ENCODE measurements around the gene OR52A1. TPM values are rescaled to one million over a fixed set of nuclear protein-coding genes. Genes with fewer than 3 reads are reported as not detected.
"Not testable (repeated sequence)": the region's sequence is repeated elsewhere in the genome, so short reads cannot be mapped to it uniquely, and the experiment has no call there.

OR52A1 gene
- total RNA-seq: not detected

DNA sequence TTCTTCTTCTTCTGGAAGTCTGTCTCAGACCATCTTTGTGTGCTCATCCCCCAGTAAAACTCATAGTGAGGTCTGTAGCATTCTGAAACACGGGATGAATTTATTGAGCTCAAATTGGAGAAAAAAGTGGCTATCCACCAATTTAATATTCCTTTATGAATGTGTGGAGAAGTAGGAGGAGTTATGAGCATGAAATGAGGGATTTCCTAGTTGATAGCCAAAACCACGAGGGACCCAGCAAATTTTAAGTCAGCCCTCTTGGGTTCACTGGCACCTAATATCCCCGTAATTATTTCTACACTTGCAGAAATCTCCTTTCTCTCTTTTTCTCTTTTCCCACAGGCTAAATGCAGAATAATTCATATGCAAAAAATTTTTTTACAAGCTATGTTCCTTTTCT, at the start of gene OR52A1:
Gene OR52A1, minus strand, starts transcription at position 101 of the 400 bp plus-strand sequence. CDS start 2,388 bp downstream, outside the sequence.
- H3K4me1 Mint-ChIP-seq: no peaks in the 10 kb centered on the region
- no peaks in the 10 kb centered on the region for H3K36me3 Mint-ChIP-seq (ENCODE audit: low read depth)
- H3K9me3 Mint-ChIP-seq: no peaks in the 10 kb centered on the region
- H3K27ac Mint-ChIP-seq: no peak within 1 kb of the TSS
- DNase-seq: no peak
- H3K4me3 Mint-ChIP-seq: no peak within 1 kb of the TSS
- no peaks in the 10 kb centered on the region for H3K27me3 Mint-ChIP-seq
- ChIA-PET POLR2A (no interaction called here), CTCF (no interaction called here)

GRCh38 chr11:5203366-5203765, 48.8 kb upstream of the OR52A1 start:
- Mint-ChIP-seq H3K4me1 (no peaks in the 10 kb centered on the region), H3K27ac (no peak overlapping the region), H3K9me3 (no peaks in the 10 kb centered on the region), H3K4me3 (no peak overlapping the region), H3K36me3 (ENCODE audit: low read depth) (no peaks in the 10 kb centered on the region), H3K27me3 (no peaks in the 10 kb centered on the region)
- CTCF ChIA-PET: no interaction called here
- POLR2A ChIA-PET: no interaction called here
- no peak for DNase-seq

GRCh38 chr11:5200582-5200981, 46.0 kb upstream of the OR52A1 start, which contains the start of gene OR51V1:
TSS of gene OR51V1 (minus strand) at chr11:5200682. CDS start at chr11:5200682, 0 bp downstream.
- Mint-ChIP-seq H3K36me3 (ENCODE audit: low read depth) (no peaks in the 10 kb centered on the region), H3K27ac (no peak within 1 kb of the TSS), H3K4me3 (no peak within 1 kb of the TSS), H3K9me3 (no peaks in the 10 kb centered on the region), H3K4me1 (no peaks in the 10 kb centered on the region), H3K27me3 (no peaks in the 10 kb centered on the region)
- CTCF ChIA-PET: no interaction called here
- POLR2A ChIA-PET: no interaction called here
- no peak for DNase-seq

GRCh38 chr11:5198285-5198684, 43.7 kb upstream of the OR52A1 start:
- no peak for DNase-seq
- Mint-ChIP-seq H3K27ac (no peak overlapping the region), H3K27me3 (no peaks in the 10 kb centered on the region), H3K4me1 (no peaks in the 10 kb centered on the region), H3K9me3 (no peaks in the 10 kb centered on the region), H3K4me3 (no peak overlapping the region), H3K36me3 (ENCODE audit: low read depth) (no peaks in the 10 kb centered on the region)
- ChIA-PET CTCF (no interaction called here), POLR2A (no interaction called here)

DNA sequence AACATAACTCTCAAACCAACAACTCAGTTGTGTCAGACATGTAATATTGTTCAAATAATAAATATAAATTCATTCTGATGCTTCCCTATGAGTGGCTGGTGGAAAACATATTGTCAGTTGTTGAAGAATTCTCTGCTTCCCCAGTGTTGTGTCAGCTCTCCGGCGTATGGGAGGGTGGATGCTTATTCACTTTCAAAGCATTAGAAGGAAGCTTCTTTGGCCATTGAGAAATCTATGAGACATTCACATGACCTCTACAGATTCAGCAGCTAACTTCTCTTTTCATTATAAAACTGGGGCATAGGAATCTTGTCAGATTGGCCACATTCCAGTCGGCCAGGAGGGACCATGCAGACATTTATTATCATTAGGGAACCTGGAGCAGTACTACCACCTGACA, 43.0 kb upstream of the OR52A1 start:
- CTCF ChIA-PET: no interaction called here
- Mint-ChIP-seq H3K4me1 (no peaks in the 10 kb centered on the region), H3K36me3 (ENCODE audit: low read depth) (no peaks in the 10 kb centered on the region), H3K9me3 (no peaks in the 10 kb centered on the region), H3K4me3 (no peak overlapping the region), H3K27me3 (no peaks in the 10 kb centered on the region), H3K27ac (no peak overlapping the region)
- DNase-seq: no peak
- POLR2A ChIA-PET: no interaction called here

GRCh38 chr11:5196731-5197130, 42.2 kb upstream of the OR52A1 start:
- ChIA-PET CTCF (interaction anchor here (0.7 kb wide), 1 partner anchor 112 kb away, joined by 3 read pairs; no protein-coding TSS in a partner anchor), POLR2A (no interaction called here)
- no peak overlapping the region for H3K4me3 Mint-ChIP-seq
- H3K27me3 Mint-ChIP-seq: no peaks in the 10 kb centered on the region
- no peak for DNase-seq
- no peaks in the 10 kb centered on the region for H3K36me3 Mint-ChIP-seq (ENCODE audit: low read depth)
- H3K27ac Mint-ChIP-seq: no peak overlapping the region
- no peaks in the 10 kb centered on the region for H3K9me3 Mint-ChIP-seq
- no peaks in the 10 kb centered on the region for H3K4me1 Mint-ChIP-seq

GRCh38 chr11:5196067-5196466, 41.5 kb upstream of the OR52A1 start:
- H3K4me3 Mint-ChIP-seq: no peak overlapping the region
- H3K4me1 Mint-ChIP-seq: no peaks in the 10 kb centered on the region
- no peak overlapping the region for H3K27ac Mint-ChIP-seq
- ChIA-PET POLR2A (no interaction called here), CTCF (interaction anchor here (0.7 kb wide), 1 partner anchor 112 kb away, joined by 3 read pairs; no protein-coding TSS in a partner anchor)
- DNase-seq: no peak
- no peaks in the 10 kb centered on the region for H3K36me3 Mint-ChIP-seq (ENCODE audit: low read depth)
- no peaks in the 10 kb centered on the region for H3K9me3 Mint-ChIP-seq
- no peaks in the 10 kb centered on the region for H3K27me3 Mint-ChIP-seq

GRCh38 chr11:5192738-5193137, 38.2 kb upstream of the OR52A1 start:
- ChIA-PET CTCF (no interaction called here), POLR2A (no interaction called here)
- Mint-ChIP-seq H3K9me3 (no peaks in the 10 kb centered on the region), H3K27ac (no peak overlapping the region), H3K4me1 (no peaks in the 10 kb centered on the region), H3K4me3 (no peak overlapping the region), H3K27me3 (no peaks in the 10 kb centered on the region), H3K36me3 (ENCODE audit: low read depth) (no peaks in the 10 kb centered on the region)
- no peak for DNase-seq

DNA sequence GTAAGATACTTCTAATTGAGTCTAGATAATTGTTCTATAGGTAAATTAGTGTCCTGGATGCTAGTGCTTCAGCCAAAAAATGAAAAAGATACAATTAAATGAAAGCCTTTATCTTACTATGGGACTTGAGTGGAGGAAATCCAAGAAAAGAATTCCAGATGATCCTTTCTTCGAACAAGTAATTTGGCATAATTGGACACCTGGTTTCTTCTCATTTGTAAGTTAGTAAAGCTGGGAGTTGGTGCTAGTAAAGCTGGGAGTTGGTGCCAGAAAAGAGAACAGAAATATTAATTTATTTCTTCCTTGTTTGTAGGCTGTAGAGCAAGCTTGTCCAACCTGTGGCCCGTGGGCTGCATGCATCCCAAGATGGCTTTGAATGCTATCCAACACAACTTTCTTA, 33.6 kb upstream of the OR52A1 start:
- CTCF ChIA-PET: no interaction called here
- Mint-ChIP-seq H3K9me3 (no peaks in the 10 kb centered on the region), H3K36me3 (ENCODE audit: low read depth) (no peaks in the 10 kb centered on the region), H3K4me3 (no peak overlapping the region), H3K27ac (no peak overlapping the region), H3K4me1 (no peaks in the 10 kb centered on the region), H3K27me3 (no peaks in the 10 kb centered on the region)
- DNase-seq: no peak
- POLR2A ChIA-PET: no interaction called here

GRCh38 chr11:5178046-5178837, 23.7 kb upstream of the OR52A1 start:
- ChIA-PET POLR2A (no interaction called here), CTCF (no interaction called here)
- no peak for DNase-seq
- Mint-ChIP-seq H3K4me3 (no peak overlapping the region), H3K27ac (no peak overlapping the region), H3K9me3 (no peaks in the 10 kb centered on the region), H3K36me3 (ENCODE audit: low read depth) (no peaks in the 10 kb centered on the region), H3K4me1 (no peaks in the 10 kb centered on the region), H3K27me3 (no peaks in the 10 kb centered on the region)

GRCh38 chr11:5174934-5175333, 20.4 kb upstream of the OR52A1 start:
- Mint-ChIP-seq H3K36me3 (ENCODE audit: low read depth) (no peaks in the 10 kb centered on the region), H3K27ac (no peak overlapping the region), H3K4me1 (no peaks in the 10 kb centered on the region), H3K27me3 (no peaks in the 10 kb centered on the region), H3K9me3 (no peaks in the 10 kb centered on the region), H3K4me3 (no peak overlapping the region)
- CTCF ChIA-PET: no interaction called here
- POLR2A ChIA-PET: no interaction called here
- DNase-seq: no peak

DNA sequence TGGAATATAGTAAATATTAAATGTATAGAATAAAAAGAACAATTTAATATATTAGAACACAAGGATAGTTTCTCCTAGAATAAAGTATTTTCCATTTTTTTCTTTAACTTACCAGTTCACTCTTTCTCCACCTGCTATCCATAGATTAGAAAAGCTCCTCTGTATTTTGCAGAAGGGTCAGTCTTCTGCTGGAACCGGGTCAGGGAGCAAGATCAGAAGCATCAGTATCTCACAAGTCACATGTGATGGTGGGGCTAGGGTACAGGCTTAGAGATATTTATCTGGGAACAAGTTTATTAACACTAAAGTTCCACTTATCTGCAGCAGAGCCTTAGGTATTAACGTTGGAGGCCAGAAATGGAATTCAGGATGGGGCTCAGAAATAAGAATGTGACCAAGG, 17.3 kb upstream of the OR52A1 start:
- DNase-seq: no peak
- Mint-ChIP-seq H3K27ac (no peak overlapping the region), H3K4me3 (no peak overlapping the region), H3K9me3 (no peaks in the 10 kb centered on the region), H3K36me3 (ENCODE audit: low read depth) (no peaks in the 10 kb centered on the region), H3K4me1 (no peaks in the 10 kb centered on the region), H3K27me3 (no peaks in the 10 kb centered on the region)
- CTCF ChIA-PET: no interaction called here
- POLR2A ChIA-PET: no interaction called here

DNA sequence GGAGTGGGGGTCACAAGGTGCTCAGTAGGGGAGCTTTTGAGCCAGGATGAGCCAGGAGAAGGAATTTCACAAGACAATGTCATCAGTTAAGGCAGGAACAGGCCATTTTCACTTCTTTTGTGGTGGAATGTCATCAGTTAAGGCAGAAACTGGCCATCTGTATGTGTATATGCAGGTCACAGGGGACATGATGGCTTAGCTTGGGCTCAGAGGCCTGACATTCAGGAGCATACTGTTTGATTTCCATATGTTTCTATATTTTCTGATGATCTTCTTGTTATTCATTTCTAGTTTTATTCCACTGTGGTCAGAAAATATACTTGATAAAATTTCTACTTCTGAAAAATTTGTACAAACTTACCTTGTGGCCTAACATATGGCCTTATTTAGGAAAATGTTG, 11.3 kb upstream of the OR52A1 start:
- not testable (repeated sequence) for DNase-seq, H3K4me3 Mint-ChIP-seq

DNA sequence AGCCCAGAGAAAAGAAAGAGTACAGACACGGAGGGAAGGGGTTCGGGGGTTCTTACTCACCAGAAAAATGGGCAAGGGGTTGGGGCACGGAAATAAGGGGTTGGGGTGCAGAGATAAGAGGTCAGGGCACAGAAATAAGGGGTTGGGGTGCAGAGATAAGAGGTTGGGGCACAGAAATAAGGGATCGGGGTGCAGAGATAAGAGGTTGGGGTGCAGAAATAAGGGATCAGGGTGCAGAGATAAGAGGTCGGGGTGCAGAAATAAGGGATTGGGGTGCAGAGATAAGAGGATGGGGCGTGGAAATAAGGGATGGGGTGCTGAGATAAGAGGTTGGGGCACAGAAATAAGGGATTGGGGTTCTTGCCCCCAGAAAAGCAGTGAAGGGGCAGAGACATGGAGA, 10.2 kb upstream of the OR52A1 start:
- POLR2A ChIA-PET; H3K4me1 Mint-ChIP-seq; DNase-seq; H3K36me3 Mint-ChIP-seq (ENCODE audit: low read depth); H3K27me3 Mint-ChIP-seq; H3K27ac Mint-ChIP-seq; H3K4me3 Mint-ChIP-seq; H3K9me3 Mint-ChIP-seq; CTCF ChIA-PET: not testable (repeated sequence)

More for the DNA sequence above, 11.3 kb upstream of the OR52A1 start:
- CTCF ChIA-PET; POLR2A ChIA-PET; H3K4me1 Mint-ChIP-seq; H3K27me3 Mint-ChIP-seq; H3K36me3 Mint-ChIP-seq (ENCODE audit: low read depth); H3K27ac Mint-ChIP-seq; H3K9me3 Mint-ChIP-seq: not testable (repeated sequence)

All from activated CD4-positive, alpha-beta memory T cell treated with anti-CD3 and anti-CD28 coated beads, Interleukin-2, amount 10 ng/mL, durations not matched to agents 7 days and 5 days (primary cell).